Activated CD8-positive, alpha-beta T cell treated with anti-CD3 and anti-CD28 coated beads for 36 hours (primary cell): ENCODE data around the gene STIM1. TPM values are rescaled to one million over a fixed set of nuclear protein-coding genes. Genes with fewer than 3 reads are reported as not detected.
A peak's percentile ranks its signal among the peaks of the same experiment; 100 is the strongest.

Experiments
- ATAC-seq: fragments of 200-7000 bp; cut with Tn5 transposase; one replicate; pipeline ENCODE4 v1.10.0; 2021; ENCODE audit warnings: mild to moderate bottlenecking, moderate library complexity
- CTCF ChIA-PET: fragments of 350-600 bp; sonication (Branson Sonifier 250); formaldehyde crosslinking; loops from one replicate; lab custom pipeline; 2021; ENCODE audit warnings: antibody characterized with exemption; lab: Charles Lee
- POLR2A ChIA-PET: fragments of 350-600 bp; sonication (Branson Sonifier 250); formaldehyde crosslinking; loops from one replicate; lab custom pipeline; 2021; ENCODE audit warnings: antibody characterized with exemption; lab: Charles Lee
- DNase-seq: peaks from one replicate; pipeline ENCODE4 v3.0.0-alpha.2; 2020
- H3K27ac Mint-ChIP-seq: one replicate; pipeline ENCODE4 v1.8.0; 2021; ENCODE audit warnings: mild to moderate bottlenecking, mixed read lengths
- H3K27me3 Mint-ChIP-seq: one replicate; pipeline ENCODE4 v1.8.0; 2021; ENCODE audit warnings: mixed read lengths
- H3K36me3 Mint-ChIP-seq: one replicate; pipeline ENCODE4 v1.8.0; 2021; ENCODE audit warnings: low read depth, mixed read lengths
- H3K4me1 Mint-ChIP-seq: one replicate; pipeline ENCODE4 v1.8.0; 2021; ENCODE audit warnings: low read depth, mixed read lengths
- H3K4me3 Mint-ChIP-seq: one replicate; pipeline ENCODE4 v1.8.0; 2021; ENCODE audit warnings: mild to moderate bottlenecking, moderate library complexity, mixed read lengths
- H3K9me3 Mint-ChIP-seq: one replicate; pipeline ENCODE4 v1.8.0; 2021; ENCODE audit warnings: mixed read lengths
- intact Hi-C: fragments of 100-400 bp; cut with micrococcal nuclease; formaldehyde crosslinking; loops from one replicate; pipeline ENCODE4 v1.10.0; 2022
- total RNA-seq, 2 experiments: library from RNA; stranded (reverse); gene quantifications; one replicate each; pipeline ENCODE4 v1.2.3, GENCODE V29; 2021
- TF ChIP-seq, protein P1 (sequence below): fragments of 200-600 bp; IDR thresholded peaks from one replicate; pipeline ENCODE4 v1.8.0; 2022; ENCODE audit warnings: antibody characterized with exemption, mild to moderate bottlenecking

Gene STIM1
- total RNA-seq, 2 experiments from 2014 or later: 60.8 to 61.4 TPM

DNA sequence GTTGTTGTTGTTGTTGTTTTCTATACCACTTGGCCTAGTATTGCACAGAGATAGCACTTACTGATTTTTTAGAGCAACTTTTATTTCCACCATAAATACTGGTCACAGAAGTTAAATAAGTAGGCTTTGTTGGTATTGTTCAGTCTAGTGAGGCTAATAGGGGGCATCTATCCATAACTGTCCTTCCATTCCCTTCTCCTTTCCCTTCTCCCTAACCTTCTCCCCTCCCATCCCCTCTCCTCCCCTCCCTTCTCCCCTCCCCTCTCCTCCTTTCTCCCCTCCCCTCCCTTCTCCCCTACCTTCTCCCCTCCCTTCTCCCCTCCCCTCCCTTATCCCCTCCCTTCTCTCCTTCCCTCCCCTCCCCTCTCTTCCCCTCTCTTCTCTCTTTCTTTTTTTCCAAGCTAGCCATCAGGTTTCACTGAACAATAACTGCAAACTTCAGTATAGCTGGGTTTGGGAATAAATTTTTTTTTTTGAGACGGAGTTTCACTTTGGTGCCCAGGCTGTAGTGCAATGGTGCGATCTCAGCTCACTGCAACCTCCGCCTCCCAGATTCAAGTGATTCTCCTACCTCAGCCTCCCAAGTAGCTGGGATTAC, 56.5 kb downstream of the STIM1 start:
- POLR2A ChIA-PET: interaction anchor here (0.7 to 1.0 kb wide), 2 partner anchors 17 to 42 kb away, joined by 3 read pairs; no protein-coding TSS in a partner anchor
- H3K9me3 Mint-ChIP-seq: no peaks in the 10 kb centered on the region
- DNase-seq: no peak
- H3K27me3 Mint-ChIP-seq: no peaks in the 10 kb centered on the region
- intact Hi-C loops: no loop called here
- H3K27ac Mint-ChIP-seq: no peak overlapping the region
- no peak overlapping the region for H3K4me3 Mint-ChIP-seq
- no peak for ATAC-seq
- CTCF ChIA-PET: interaction anchor here (1.1 to 2.2 kb wide), 4 partner anchors 15 to 161 kb away, joined by 3 to 8 read pairs (median 5); no protein-coding TSS in a partner anchor
- H3K4me1 Mint-ChIP-seq: peaks cover 54% of the 10 kb centered on the region
- H3K36me3 Mint-ChIP-seq: peaks cover 2% of the 10 kb centered on the region
- TF ChIP-seq, protein P1, sequence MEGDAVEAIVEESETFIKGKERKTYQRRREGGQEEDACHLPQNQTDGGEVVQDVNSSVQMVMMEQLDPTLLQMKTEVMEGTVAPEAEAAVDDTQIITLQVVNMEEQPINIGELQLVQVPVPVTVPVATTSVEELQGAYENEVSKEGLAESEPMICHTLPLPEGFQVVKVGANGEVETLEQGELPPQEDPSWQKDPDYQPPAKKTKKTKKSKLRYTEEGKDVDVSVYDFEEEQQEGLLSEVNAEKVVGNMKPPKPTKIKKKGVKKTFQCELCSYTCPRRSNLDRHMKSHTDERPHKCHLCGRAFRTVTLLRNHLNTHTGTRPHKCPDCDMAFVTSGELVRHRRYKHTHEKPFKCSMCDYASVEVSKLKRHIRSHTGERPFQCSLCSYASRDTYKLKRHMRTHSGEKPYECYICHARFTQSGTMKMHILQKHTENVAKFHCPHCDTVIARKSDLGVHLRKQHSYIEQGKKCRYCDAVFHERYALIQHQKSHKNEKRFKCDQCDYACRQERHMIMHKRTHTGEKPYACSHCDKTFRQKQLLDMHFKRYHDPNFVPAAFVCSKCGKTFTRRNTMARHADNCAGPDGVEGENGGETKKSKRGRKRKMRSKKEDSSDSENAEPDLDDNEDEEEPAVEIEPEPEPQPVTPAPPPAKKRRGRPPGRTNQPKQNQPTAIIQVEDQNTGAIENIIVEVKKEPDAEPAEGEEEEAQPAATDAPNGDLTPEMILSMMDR: no peak

DNA sequence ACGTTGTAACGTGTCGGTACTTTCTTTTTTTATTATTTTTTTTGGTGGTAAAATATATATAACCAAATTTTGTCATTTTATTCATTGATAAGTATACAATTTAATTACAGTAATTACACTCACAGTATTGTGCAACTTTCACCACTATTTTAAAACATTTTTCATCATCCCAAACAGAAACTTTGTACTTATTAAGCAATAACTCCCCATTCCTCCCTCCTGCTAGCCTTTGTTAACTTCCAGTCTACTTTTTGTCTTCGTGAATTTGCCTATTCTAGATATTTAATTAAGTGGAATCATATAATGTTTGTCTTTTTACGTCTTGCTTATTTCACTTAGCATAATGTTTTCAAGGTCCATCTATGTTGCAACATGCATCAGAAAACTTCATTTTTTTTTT, 58.5 kb downstream of the STIM1 start:
- intact Hi-C loops: no loop called here
- POLR2A ChIA-PET: interaction anchor here (1.0 kb wide), 1 partner anchor 19 kb away, joined by 3 read pairs; no protein-coding TSS in a partner anchor
- ATAC-seq (no peak), DNase-seq (no peak)
- TF ChIP-seq, protein P1: no peak
- H3K4me3 Mint-ChIP-seq: no peak overlapping the region
- H3K4me1 Mint-ChIP-seq: peaks cover 58% of the 10 kb centered on the region
- H3K27ac Mint-ChIP-seq: no peak overlapping the region
- peaks cover 7% of the 10 kb centered on the region for H3K36me3 Mint-ChIP-seq
- no peaks in the 10 kb centered on the region for H3K27me3 Mint-ChIP-seq
- CTCF ChIA-PET: interaction anchor here (1.5 kb wide), 1 partner anchor 13 kb away, joined by 3 read pairs; no protein-coding TSS in a partner anchor
- H3K9me3 Mint-ChIP-seq: peaks cover 4% of the 10 kb centered on the region

DNA sequence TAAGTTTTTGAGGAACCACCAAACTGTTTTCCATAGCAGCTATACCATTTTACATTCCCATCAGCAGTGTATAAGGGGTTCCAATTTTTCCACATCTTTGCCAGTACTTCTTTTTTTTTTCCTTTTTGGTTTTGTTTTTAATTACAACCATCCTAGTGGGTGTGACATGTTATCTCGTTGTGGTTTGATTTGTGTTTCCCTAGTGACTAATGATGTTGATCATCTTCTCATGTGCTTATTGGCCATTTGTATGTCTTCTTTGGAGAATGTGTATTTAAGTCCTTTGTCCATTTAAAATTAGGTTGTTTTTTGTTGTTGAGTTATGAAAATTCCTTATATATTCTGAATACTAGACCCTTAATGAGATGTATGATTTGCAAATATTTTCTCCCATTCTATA, 59.3 kb downstream of the STIM1 start:
- intact Hi-C loops: no loop called here
- POLR2A ChIA-PET: interaction anchor here (0.8 kb wide), 1 partner anchor 12 kb away, joined by 4 read pairs; no protein-coding TSS in a partner anchor
- CTCF ChIA-PET: interaction anchor here (2.3 kb wide), 1 partner anchor 22 kb away, joined by 7 read pairs; no protein-coding TSS in a partner anchor
- Mint-ChIP-seq H3K4me3 (no peak overlapping the region), H3K4me1 (peaks cover 60% of the 10 kb centered on the region), H3K9me3 (peaks cover 7% of the 10 kb centered on the region), H3K27me3 (no peaks in the 10 kb centered on the region), H3K27ac (peak overlapping the region; percentile 21), H3K36me3 (peaks cover 11% of the 10 kb centered on the region)
- DNase-seq (no peak), ATAC-seq (no peak)
- TF ChIP-seq, protein P1: no peak

DNA sequence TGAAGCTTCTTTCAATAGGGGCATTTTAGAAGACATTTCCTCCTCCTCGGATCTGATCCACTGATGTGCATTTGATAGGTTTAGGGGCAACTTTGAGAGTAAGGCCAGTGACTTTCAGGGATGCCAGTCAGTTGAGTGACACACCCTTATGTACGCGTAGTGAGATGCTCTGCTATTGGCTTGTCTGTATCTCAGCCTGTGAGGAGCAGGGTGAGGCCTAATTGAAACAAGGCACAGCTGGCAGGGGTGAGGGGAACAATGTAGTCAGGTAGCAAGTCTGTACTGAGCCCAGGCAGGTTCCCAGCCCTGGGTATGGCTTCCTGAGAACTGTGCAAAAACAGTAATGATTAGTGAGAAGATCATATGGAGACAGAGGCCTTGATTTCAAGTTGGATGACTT, 61.5 kb downstream of the STIM1 start:
- CTCF ChIA-PET: interaction anchor here (1.3 to 2.3 kb wide), 4 partner anchors 10 to 62 kb away, joined by 3 to 9 read pairs (median 6); partner anchors contain the start of gene STIM1
- peak; percentile 71 for ATAC-seq

More for the DNA sequence above, 61.5 kb downstream of the STIM1 start:
- intact Hi-C loops: no loop called here
- TF ChIP-seq, protein P1: no peak
- peaks cover 7% of the 10 kb centered on the region for H3K9me3 Mint-ChIP-seq
- H3K27me3 Mint-ChIP-seq: no peaks in the 10 kb centered on the region
- peaks cover 67% of the 10 kb centered on the region for H3K4me1 Mint-ChIP-seq
- POLR2A ChIA-PET: interaction anchor here (0.7 to 2.0 kb wide), 2 partner anchors 63 to 150 kb away, joined by 3 to 5 read pairs; no protein-coding TSS in a partner anchor
- peak; percentile 68 for DNase-seq
- peaks cover 19% of the 10 kb centered on the region for H3K36me3 Mint-ChIP-seq
- H3K27ac Mint-ChIP-seq: peak overlapping the region; percentile 78
- H3K4me3 Mint-ChIP-seq: no peak overlapping the region
